Mucosa of stomach (tissue), 1 donor: ENCODE measurements around the gene TEDDM1.

Source experiments
- H3K27me3 ChIP-seq: one replicate; pipeline ENCODE4 v1.7.0; 2013; ENCODE audit warnings: mild to moderate bottlenecking, low read length; ENCODE audit not compliant: control insufficient read depth, insufficient read depth
- H3K36me3 ChIP-seq: one replicate; pipeline ENCODE4 v1.7.0; 2013; ENCODE audit warnings: low read length; ENCODE audit not compliant: control insufficient read depth, insufficient read depth
- H3K4me1 ChIP-seq: one replicate; pipeline ENCODE4 v1.7.0; 2013; ENCODE audit warnings: mild to moderate bottlenecking, low read length; ENCODE audit not compliant: control insufficient read depth, insufficient read depth
- H3K4me3 ChIP-seq: one replicate; pipeline ENCODE4 v1.7.0; 2013; ENCODE audit warnings: low read length
- H3K9ac ChIP-seq: one replicate; pipeline ENCODE4 v1.7.0; 2013; ENCODE audit warnings: mild to moderate bottlenecking, low read length, moderate library complexity
- H3K9me3 ChIP-seq: one replicate; pipeline ENCODE4 v1.7.0; 2013; ENCODE audit warnings: mild to moderate bottlenecking, low read length, moderate library complexity; ENCODE audit not compliant: control insufficient read depth
- donor health status: Pancreatic carcinoma.

Gene TEDDM1

DNA sequence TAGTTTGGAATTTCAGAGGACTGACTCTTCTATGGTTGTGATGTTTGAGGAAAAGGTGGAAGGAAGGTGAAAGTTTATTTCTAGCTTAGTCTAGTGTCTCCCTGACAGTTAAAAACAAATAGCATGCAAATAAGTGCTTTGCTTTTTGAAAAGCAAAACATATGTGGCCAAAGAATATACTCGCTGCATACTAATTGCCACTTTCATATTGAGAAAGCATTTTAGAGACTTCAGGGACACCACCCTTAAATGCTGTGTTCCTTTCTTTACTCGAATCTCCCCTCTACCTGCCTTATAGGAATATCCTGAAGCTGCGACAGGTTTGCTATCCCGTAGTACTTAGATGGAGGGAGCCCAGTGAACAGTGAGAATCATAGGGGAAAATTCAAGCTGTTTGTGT is 32.1 kb downstream of the TEDDM1 start:
- no peaks in the 10 kb centered on the region for H3K9me3 ChIP-seq
- no peaks in the 10 kb centered on the region for H3K36me3 ChIP-seq
- H3K27me3 ChIP-seq = no peaks in the 10 kb centered on the region
- H3K9ac ChIP-seq = no peak overlapping the region
- no peaks in the 10 kb centered on the region for H3K4me1 ChIP-seq
- H3K4me3 ChIP-seq = no peak overlapping the region

DNA sequence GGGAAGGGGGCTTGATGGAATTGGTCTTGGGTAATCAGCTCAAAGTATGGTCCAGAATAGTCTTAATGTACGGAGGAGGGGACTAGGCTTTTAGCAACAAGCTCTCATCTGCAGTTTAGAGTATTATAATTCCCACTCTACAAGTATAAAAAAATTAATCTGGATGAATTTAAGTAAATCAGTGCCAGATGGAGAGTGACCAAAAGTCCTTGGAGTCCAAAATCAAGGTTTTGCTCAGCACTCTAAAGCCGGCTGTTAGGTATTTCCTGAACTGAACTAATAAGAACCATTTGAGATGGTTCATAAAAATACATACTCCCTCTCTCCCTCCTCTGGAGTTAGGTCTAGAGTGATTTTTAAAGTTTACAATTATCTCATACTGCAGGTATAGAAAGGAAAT is 32.5 kb downstream of the TEDDM1 start:
- Histone ChIP-seq H3K9ac (no peak overlapping the region), H3K4me3 (no peak overlapping the region), H3K27me3 (no peaks in the 10 kb centered on the region), H3K4me1 (peaks cover 2% of the 10 kb centered on the region), H3K9me3 (no peaks in the 10 kb centered on the region), H3K36me3 (no peaks in the 10 kb centered on the region)

DNA sequence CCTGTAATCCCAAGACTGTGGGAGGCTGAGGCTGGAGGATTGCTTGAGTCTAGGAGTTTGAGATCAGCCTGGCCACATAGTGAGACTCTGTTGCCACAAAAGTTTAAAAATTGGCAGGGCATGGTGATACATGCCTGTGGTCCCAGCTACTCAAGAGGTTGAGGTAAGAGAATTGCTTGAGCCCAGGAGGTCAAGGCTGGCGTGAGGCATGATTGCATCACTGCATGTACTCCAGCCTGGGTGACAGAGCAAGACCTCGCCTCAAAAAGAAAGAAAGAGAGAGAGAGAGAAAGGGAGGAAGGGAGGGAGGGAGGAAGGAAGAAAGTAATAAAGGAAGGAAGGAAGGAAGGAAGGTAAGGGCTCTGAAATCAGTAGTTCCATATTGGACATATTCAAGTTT is 33.9 kb downstream of the TEDDM1 start:
- H3K9ac ChIP-seq = no peak overlapping the region
- peaks cover 10% of the 10 kb centered on the region for H3K4me1 ChIP-seq
- H3K36me3 ChIP-seq = no peaks in the 10 kb centered on the region
- no peak overlapping the region for H3K4me3 ChIP-seq
- H3K9me3 ChIP-seq = no peaks in the 10 kb centered on the region
- H3K27me3 ChIP-seq = no peaks in the 10 kb centered on the region

DNA sequence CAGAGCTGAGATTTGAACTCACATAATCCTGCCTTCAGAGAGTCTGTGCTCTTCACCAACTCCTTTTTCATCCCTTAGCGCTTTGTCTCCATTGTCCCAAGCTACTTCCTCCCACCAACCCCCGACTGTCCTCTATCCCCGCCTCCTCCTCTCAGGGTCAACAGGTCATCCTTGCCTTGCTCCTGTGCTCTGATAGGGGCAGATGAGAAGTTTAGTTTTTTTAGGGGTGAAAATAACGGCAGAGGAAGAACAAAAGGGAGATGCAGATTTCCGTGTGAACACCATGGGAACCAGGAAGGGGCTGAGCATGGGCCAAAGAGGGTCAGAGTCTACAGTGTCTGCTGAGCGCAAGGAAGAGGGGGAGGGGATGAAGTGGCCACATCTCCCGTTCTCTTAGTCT is 40.8 kb downstream of the TEDDM1 start:
- Histone ChIP-seq H3K9me3 (no peaks in the 10 kb centered on the region), H3K4me1 (peaks cover 10% of the 10 kb centered on the region), H3K9ac (no peak overlapping the region), H3K4me3 (no peak overlapping the region), H3K36me3 (no peaks in the 10 kb centered on the region), H3K27me3 (no peaks in the 10 kb centered on the region)

DNA sequence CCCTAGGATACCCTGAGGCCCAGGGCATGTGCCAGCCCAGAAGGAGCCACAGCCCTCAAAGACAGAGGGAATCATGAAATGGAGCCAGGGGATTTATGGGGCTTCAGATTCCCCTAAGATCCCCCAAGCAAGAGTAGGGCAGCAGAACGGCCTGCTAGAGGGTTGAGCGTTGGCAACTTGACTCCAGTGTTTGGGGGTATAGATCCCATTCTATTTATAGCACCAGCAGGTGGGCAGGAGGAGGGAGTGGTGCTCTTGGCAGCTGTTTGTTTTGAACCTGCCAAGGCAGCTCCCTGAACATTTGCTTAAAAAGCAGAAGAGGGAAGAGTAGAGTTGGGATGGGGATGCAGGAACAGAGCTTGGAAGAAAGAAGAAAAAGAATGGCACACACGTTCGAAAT is 42.6 kb downstream of the TEDDM1 start:
- no peak overlapping the region for H3K4me3 ChIP-seq
- H3K36me3 ChIP-seq = no peaks in the 10 kb centered on the region
- no peaks in the 10 kb centered on the region for H3K9me3 ChIP-seq
- H3K27me3 ChIP-seq = no peaks in the 10 kb centered on the region
- H3K9ac ChIP-seq = no peak overlapping the region
- H3K4me1 ChIP-seq = peaks cover 7% of the 10 kb centered on the region

DNA sequence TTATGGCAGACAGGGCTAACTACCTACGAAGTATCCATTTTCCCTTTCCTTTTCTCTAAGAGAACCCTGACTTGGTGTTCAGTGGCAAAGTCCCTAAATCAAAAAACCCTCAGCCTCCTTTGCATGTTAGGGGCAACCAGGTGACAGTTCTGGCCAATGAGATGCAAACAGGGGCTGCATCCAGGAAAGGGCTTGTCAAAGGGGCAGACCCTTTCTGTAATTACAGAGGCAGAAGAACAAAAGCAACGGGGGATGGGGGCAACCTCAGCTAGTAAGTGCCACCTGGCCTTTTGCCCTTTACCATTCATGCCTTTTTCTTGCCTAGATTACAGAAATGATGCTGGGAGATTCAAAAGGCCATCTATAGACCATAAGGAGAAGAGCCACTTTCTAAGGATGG is 43.3 kb downstream of the TEDDM1 start:
- Histone ChIP-seq H3K36me3 (no peaks in the 10 kb centered on the region), H3K9me3 (no peaks in the 10 kb centered on the region), H3K27me3 (no peaks in the 10 kb centered on the region), H3K4me1 (peaks cover 3% of the 10 kb centered on the region), H3K9ac (no peak overlapping the region), H3K4me3 (no peak overlapping the region)

DNA sequence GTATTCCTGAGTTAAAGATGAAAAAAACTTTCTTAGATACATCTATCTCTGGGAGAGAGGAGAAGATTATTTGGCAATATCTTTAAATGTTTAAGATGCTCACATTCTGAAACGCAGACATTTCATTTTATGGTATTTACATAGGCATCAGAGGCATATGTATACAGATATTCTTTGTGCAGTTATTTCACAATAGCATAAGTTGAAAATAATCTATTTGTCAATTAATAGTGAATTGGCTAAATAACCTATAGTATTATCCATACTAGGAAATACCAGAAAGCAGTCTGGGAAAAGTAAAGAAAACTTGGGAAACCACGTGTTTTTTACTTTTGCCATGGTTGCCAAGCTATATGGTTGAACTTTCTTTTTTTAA is 44.8 kb downstream of the TEDDM1 start:
- no peaks in the 10 kb centered on the region for H3K9me3 ChIP-seq
- H3K4me1 ChIP-seq = no peaks in the 10 kb centered on the region
- H3K36me3 ChIP-seq = no peaks in the 10 kb centered on the region
- no peaks in the 10 kb centered on the region for H3K27me3 ChIP-seq
- no peak overlapping the region for H3K4me3 ChIP-seq
- H3K9ac ChIP-seq = no peak overlapping the region

DNA sequence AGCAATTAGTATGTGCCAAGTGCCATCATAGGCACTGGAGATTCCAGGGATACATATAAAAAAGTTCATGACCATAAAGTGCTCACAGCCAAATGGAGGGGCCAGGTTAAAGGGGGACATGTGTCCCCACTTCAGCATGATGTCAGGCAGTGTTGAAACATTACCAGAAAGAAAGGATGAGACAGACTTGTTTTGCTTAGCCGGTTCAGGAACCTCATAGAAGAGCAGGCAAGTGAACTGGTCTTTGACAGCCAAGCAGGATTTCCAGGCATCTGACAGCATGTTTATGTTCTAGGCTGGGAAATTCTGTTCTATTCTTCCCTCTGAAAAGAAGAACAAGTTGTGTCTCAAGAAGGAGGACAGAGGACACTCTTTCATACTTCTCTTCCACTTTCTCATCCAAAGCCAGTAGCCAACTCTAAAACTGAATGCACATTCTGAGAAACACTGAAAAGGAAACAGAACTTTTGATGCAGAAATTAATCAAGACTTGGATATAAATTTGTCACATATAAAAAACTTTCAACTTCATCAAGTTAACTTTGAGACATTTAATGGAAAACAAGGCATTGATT is 48.6 kb downstream of the TEDDM1 start:
- no peaks in the 10 kb centered on the region for H3K9me3 ChIP-seq
- no peaks in the 10 kb centered on the region for H3K36me3 ChIP-seq
- H3K27me3 ChIP-seq = no peaks in the 10 kb centered on the region
- no peak overlapping the region for H3K4me3 ChIP-seq
- H3K4me1 ChIP-seq = no peaks in the 10 kb centered on the region
- no peak overlapping the region for H3K9ac ChIP-seq

DNA sequence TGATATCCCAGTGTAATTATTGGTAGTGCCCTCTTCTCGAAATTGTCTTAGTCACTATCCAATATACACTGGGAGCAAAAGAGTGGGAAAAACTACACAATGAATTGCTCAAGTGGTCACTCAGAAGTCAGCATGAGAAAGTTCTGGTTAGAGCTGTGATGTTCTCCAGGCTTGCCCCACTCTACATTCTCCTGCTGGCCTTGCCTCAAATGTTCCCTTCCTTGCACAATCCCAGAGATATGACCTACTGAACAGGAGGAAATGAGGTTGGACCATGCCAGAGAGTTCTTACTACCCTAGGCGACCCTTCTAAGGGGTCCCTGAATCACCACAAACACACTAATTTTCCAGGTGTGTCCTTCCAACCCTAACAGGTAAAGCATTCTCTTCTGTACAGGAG is 49.6 kb downstream of the TEDDM1 start:
- Histone ChIP-seq H3K9me3 (no peaks in the 10 kb centered on the region), H3K36me3 (no peaks in the 10 kb centered on the region), H3K9ac (no peak overlapping the region), H3K4me3 (no peak overlapping the region), H3K27me3 (no peaks in the 10 kb centered on the region), H3K4me1 (no peaks in the 10 kb centered on the region)

DNA sequence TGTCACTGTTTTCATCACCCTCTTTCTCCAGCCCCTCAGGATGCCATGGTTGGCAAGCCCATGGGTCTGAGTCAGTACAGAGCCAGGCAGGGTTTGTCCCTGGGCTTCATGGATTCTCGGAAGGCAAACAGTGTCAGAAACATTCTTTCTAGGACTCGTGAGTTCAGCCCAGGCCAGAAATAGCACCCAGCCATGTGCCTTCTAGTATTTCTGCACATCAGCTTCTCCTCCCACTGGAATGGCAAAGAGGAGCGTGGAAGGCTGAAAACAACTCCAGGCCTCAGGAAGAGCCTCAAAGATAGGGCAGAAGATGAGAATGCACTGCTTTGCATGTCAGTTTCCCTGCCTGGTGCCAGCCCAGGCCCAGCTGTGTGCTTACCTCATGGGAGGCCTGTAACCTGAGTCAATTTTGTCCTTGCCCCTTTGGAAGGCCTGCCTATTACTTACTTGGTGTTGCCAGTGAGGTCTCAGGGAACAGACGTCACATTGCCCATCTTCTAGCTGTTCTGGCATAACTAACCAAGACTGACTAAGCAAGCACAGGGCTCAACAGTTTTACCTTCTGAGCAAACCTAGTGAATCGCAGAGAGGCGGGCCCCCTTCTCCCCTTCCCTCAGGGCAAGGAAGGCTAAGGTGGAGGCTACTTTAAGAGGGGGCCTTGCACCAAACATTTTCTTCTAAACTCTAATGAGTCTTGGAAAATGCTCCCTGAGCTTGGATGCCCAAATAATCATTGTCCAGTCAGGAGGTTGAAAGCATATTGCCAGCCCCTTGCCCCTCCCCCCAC is 51.3 kb downstream of the TEDDM1 start:
- no peaks in the 10 kb centered on the region for H3K4me1 ChIP-seq
- no peaks in the 10 kb centered on the region for H3K36me3 ChIP-seq
- no peaks in the 10 kb centered on the region for H3K9me3 ChIP-seq
- no peaks in the 10 kb centered on the region for H3K27me3 ChIP-seq
- no peak overlapping the region for H3K9ac ChIP-seq
- no peak overlapping the region for H3K4me3 ChIP-seq
